Activated T-cell treated with anti-CD3 and anti-CD28 coated beads, Interleukin-2, amount 50 U/mL, for 48 hours (primary cell): ENCODE measurements around the gene FRMPD2.
"Not testable (repeated sequence)": the region's sequence is repeated elsewhere in the genome, so short reads cannot be mapped to it uniquely, and the experiment has no call there.

Source experiments
- DNase-seq, 2 experiments: peaks; one replicate each; pipeline ENCODE4 v3.0.0-alpha.2; 2020

Gene FRMPD2

DNA sequence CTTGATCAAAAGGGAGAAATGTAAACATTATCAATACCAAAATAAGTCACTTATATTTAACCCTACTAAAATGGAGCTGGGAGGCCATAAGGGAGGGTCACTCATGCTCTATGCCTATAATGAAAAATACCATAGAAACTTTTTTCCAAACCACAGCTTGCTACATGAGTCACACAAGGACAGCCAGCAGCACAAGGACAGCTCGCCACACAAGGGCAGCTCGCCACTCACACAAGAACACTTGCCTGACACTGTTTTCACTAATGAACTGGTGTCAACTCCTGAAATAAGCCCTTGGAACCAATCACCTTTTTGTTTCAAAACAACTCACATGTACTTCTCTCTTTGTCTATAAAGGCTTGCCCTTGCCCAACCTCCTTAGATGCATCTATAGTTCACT, 43.3 kb downstream of the FRMPD2 start:
- DNase-seq = no peak

DNA sequence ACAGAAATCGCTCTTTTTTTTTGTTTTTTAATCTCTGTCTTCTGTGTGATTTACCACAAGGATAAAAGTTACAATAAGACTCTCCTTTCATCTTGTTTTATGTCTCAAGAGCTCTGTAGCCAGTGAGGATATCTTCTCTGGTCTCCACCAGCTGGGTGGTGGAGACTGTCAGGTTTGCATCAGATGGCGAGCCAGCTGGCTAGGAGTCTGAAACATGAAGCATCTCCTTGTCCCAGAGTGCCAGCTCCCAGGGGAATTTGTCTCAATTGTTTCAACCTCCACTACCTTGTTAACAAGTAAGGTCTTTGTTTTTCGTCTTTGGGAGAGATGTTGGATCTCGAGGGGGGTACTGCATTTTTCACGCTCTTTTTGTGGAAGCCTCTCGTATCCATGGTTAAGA, 47.3 kb downstream of the FRMPD2 start:
- DNase-seq = no peak

DNA sequence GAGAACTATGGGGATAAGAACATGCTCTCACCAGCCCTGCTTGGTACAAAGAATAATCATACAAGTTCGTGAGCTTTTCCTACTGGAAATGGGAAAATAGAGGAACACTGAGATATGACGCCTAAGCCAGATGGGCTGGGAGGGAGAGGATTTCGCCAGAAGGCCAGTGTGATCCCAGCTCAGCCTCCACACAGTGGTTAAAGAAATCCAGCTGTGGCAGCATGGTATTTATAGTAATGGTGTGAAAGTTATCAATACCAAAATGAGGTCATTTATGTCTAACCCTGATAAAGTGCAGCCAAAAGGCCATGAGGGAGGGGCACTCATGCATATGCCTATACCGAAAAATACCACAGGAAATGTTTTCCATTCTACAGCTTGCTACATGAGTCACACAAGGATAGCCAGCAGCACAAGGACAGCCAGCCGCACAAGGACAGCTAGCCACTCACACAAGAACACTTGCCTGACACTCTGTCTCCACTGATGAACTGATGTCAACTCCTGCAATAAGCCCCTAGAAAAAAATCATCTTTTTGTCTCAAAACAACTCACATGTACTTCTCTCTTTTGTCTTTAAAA, 49.4 kb downstream of the FRMPD2 start:
- DNase-seq = peak in 1 of 2 experiments; percentile 7

DNA sequence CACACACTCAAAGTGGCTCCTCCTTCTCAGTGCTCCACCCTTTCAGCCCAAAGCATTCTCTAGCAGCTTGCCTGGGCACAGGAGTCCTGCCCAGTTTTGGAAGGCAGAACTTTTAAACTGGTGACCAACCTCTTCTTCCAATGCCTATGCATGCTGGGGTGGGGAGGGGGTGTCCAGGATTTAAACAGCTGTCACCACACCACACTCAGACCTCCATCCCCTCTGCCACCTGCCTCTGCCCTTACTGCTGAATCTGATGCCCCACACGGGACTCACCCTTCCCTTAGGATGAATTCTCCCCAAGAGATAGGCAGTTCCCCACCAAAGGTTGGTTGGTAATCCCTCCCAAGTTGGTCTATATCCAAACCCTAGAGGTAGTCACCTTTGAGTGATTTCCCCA, 50.2 kb downstream of the FRMPD2 start:
- no peak for DNase-seq

DNA sequence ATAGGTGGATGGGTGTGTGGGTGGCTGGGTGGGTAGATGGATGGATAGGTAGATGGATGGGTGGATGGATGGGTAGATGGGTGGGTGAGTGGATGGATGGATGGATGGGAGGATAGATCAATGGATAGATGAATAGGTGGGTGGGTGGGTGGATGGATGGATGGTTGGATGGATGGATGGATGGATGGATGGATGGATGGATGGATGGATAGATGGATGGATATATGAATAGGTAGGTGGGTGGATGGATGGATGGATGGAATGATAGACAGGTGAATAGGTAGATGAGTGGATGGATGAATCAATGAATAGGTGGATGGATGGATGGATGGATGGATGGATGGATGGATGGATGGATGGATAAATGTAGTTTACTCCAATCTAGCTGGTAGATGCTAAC, 52.7 kb downstream of the FRMPD2 start:
- DNase-seq = no peak

DNA sequence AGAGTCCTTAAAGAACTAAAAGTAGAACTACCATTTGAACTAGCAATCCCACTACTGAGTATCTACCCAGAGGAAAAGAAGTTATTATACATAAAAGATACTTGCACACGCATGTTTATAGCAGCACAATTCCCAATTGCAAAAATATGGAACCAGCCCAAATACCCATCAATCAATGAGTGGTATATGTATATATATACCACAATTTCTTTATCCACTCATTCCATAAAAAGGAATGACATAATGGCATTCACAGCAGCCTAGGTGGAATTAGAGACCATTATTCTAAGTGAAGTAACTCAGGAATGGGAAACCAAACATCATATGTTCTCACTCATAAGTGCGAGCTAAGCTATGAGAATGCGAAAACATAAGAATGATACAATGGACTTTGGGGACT, 53.5 kb downstream of the FRMPD2 start:
- not testable (repeated sequence) for DNase-seq

DNA sequence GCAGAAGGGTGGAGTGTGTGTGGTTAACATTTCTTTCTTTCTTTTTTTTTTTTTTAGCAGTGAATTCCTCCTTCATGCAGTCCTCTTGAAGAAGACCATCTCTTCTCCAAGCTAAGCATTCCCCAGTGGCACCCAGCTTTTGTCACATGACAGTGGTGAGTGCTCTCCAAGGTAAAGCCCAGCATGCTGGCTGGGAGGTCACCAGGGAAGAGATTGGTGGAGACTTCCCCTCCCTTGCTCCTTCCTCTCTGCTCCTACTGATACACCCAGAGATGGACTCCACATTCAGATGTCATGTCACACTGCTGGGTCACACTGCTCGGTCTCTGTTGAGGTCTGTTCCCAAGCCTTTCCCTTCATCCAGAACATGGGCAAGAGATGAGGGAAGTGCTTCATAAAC, 55.3 kb downstream of the FRMPD2 start:
- DNase-seq = peak in 1 of 2 experiments; percentile 4

DNA sequence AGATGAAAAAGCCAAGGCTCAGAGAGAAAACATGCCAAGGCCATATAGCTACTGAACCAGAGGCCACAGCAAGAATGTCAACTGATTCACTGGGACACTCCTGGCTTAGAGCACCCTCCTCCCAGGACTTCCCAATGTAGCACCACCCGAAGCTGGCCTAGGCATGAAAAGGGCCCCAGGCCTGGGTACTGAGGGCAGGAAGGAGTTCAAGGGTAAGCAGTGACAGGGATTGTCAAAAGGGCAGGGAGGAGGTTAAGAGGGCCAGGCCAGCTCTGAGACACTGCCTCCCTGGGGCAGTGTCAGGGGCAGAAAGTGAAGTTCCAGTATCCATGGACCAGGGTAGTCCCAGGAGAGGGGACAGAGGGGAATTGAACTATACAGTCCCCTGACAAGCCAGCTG, 57.8 kb downstream of the FRMPD2 start:
- DNase-seq = no peak

DNA sequence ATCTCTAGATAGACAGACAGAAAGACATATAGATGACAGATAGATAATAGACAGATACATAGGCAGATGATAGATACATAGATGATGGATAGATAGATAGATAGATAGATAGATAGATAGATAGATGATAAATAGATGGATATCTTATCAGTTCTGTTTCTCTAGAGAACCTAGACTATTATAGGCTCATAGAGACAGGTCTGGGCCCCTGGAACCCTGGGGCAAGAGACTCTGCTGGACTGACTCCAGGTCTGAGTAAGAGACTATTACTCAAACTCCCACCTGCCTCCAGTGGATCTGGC, 58.3 kb downstream of the FRMPD2 start:
- no peak for DNase-seq

DNA sequence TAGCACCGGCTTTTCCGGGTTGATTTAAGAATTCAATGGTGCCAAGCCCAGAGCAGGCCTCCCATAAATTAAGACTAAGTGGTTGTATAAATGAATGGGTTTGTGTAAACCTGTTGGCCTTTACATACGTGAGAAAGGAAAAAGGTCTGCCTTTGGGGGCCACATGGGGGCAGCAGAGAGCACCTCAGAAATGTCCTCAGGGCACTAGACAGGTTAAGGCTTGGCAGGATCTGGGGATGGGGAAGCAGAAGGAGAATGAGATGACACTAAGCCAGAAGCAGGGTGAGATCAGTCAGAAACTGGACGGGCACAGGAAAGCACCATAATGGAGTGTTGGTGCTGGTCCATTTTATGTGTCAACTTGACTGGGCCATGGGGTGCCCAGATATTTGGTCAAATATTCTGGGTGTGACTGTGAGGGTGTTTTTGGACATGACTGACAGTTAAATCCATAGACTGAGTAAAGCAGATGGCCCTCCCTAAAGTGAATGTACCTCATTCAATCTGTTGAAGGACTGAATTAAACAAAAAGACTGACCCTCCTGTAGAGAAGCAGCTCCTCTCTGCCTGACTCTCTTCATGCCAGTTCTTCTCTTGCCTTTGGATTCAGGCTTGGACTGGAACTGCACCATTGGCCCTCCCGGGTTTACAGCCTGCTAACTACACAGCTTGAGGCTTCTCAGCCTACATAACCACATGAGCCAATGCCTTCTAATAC, 58.9 kb downstream of the FRMPD2 start:
- peak; percentile 64 to 70 for DNase-seq

DNA sequence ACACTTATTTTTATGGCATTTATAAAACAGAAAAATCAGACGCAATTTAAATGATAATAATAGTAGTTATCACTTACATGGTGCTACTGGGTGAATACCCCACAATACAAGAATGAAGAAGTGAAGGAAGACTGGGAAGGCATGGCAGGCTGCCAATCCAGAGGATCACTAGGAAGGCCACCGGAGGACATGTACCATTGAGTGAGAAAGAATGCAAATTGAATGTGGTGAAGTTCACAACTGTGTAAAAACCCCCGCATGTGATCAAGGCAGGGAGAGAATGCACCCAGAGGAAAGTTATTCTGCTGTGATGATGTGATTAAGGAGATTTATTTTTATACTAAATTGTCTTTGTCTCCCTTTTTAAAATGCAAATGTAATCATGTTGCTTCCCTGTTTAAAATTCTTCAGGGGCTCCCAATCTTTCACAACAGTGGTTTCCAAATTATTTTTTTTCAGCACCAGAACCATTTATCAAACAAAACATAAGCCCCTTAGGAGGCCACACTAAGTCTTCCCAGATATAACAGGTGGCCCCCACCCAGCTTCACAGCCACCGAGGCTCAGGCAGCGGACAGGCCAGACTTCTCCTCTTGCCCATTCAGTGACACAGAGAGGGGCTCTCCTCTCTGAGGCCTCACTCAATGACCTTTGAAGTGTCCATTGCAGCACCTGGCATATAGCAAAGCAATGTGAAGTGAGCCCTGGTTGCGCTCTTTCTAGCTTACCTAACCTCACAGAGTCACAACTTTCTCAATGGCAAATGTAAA, 59.6 kb downstream of the FRMPD2 start:
- DNase-seq = no peak

DNA sequence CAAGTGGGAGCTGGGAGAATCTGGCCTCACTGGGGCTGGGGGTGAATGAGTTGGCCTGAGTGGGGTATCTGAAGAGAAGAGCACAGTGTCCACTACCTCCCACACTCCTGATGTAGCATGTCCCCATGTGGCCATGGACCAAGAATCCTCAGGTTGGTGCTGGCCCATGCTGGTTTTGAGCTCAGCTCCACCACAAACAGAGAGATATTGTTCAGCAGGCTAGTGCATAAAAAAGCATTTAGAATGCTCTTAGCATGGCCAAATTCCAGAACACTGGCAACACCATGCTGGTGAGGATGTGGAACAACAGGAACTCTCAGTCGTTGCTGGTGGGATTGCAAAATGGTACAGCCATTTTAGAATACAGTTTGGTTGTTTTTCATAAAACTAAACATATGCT, 61.4 kb downstream of the FRMPD2 start:
- DNase-seq = no peak

DNA sequence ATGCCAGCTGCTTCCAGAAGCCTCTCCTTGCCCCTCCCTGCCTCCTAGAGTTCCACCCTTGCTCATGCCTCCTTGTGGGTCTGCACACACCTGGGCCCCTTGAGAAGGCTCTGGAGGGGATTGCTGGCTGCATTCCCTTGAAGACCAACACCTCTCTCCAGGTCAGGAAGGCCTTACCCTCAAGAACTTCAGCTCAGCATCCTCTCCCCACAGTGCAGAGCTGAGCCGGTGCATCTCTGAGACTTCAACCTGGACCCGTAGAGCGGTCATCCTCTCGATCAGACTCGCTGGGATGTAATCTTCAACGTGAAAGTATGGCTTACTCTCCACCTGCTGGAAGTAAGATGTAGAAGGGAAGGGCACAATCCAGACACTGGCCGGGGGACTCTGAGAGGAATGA, 62.7 kb downstream of the FRMPD2 start:
- no peak for DNase-seq

DNA sequence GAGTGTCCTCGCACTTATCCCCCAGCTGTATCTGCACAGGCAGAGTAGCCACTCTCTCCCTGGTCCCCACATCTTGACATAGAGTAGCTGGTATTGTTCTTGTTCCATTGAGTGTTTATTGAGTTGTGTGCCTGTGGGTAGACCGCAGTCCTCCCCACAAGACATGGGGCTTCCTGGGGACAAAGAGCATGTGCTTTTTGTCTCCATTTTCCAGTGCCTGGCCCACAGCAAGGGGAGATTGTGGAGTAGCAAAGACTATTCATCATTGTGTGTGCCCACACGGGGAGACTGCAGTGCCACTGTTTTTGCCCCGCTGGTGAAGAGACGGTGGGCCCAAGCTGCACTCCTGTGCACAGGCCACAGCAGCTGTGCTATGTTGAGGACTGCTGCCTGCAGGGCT, 63.5 kb downstream of the FRMPD2 start:
- no peak for DNase-seq

DNA sequence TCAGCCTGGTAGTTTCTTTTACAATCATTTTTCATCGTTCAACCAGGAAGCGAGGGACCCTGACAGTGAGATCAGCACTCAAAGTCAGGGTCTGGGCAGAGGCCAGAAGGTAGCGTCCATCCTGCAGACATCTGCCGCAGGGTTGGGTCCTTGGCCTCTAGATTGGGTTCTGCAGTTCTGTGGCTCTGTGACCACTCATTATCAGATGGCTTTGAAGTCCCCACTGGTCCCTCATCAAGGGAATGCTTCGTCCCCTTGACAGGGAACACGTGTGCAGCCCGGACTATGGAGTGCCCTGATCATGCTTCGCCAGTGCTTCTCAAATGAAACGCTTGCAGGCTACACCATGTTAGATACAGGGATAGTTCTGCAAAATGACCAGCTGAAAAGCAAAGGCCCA, 64.1 kb downstream of the FRMPD2 start:
- no peak for DNase-seq

DNA sequence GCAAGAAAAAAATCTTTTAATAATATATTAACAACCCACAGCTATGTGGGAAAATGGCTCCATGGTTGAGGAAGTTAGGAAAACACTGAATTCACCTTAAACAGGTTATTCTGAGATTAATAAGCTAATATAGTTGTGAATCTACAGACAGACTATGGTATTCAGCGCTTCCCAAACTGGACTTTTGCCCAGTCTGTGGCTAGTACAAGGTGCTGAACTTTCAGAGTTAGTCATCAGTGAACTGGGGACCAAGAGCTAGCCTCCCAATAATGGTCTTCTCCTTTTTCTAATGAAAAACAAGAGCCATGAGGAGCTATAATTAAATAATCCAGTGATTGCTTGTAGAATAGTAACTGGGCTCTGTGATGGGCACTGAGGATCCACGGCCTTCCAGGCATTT, 65.3 kb downstream of the FRMPD2 start:
- DNase-seq = no peak

DNA sequence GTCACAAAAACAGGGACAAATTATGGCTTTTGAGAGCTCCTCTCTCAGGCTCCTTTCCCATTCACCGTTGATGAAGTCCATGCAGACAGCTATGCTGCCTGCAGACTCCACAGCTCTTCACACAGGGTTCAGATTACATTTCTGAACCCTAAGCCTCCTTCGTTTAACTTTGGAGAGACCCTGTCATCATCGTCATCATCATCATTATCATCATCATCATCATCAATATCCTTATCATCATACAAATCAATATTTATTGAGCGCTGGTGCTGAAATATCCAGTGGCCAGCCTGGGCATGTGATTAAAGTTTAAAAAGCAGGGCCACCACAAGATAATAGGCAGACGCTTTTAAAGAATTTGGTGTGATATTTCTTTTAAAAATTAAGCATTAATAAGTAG, 66.6 kb downstream of the FRMPD2 start:
- no peak for DNase-seq

DNA sequence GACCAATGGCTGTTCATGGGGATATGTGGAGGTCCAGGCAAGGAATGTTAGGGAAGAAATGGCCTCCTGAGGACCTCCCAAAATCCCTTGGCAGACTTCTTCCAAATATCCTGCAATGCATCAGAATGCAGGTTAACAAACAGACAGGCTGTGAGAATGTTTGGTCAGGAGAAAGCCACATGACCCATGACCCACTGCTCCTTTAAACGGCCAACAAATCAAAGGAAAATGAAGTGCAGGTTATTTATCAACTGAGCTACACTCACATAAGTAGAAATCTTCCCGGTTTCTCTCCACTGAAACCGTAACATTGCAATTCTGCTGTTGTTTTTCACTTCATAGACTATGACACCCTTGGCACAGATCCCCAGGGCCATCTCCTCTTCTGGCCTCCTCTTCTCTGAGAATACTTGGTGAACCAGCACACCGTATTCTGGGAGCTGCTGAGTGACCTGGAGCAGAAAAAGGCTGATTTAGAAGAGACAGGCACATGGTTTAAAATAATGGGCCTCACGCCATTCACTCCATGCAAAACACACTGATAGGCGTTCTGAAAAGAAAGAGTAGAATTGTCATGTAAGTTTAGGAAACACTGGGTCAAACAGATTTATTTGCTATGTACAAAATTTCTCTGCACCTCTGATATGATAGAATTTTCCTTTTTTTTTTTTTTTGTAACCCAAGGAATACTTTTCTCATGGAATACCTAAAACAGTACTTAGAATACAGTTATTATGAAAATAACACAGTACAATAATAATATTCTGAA, 67.8 kb downstream of the FRMPD2 start:
- DNase-seq = no peak

DNA sequence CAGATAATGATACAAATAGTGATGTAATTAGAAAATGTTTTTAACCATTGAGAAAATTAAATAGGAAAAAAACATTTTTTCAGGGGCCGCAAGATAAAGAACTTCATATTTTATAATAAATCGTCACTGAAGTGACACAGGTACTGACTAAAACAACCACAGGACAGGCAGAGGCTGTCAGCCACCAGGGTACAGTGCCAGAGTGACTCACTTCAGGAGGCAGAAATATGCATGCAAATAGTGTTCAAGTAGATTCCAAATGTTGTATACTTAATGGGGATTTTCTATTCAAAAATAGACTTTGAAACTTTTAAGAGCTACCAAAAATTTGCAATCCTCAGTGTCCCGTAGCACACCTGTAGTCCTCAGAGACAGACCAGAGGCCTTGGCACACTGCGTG, 68.6 kb downstream of the FRMPD2 start:
- no peak for DNase-seq

DNA sequence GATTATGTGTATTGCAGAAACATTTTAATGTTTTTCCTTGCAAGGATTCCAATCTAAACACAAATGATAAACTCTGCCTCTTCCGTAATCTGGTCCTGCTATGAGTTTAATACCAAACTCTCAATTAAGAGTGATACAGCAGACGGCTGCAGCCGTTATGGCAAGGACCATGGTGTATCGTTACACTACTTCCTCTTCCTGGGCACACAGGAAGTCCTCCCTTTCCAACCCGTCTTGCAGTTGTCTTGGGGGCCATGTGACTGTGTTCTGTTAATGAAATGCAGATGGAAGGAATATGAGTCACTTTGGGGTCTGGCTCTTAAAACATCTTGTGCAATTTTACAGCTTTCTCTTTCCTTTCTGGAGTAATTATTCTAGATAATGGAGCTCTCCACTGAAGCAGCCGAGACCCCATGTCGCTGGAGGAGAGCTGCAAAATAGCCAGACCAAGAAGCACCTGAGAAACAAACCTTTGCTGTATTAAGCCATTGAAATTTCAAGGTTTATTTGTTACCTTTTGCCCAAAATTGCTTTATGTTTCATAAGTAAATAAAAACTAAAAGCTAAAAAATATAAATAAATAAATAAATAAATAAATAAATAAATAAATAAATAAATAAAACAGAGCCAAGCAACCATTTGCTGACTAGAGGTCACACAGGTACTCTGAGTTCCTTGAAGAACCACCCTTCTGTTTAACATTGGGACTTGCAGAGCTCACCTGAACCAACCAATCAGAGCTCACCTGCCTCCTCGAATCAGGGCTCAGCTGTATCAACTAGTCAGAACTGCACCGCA, 74.7 kb downstream of the FRMPD2 start:
- no peak for DNase-seq

DNA sequence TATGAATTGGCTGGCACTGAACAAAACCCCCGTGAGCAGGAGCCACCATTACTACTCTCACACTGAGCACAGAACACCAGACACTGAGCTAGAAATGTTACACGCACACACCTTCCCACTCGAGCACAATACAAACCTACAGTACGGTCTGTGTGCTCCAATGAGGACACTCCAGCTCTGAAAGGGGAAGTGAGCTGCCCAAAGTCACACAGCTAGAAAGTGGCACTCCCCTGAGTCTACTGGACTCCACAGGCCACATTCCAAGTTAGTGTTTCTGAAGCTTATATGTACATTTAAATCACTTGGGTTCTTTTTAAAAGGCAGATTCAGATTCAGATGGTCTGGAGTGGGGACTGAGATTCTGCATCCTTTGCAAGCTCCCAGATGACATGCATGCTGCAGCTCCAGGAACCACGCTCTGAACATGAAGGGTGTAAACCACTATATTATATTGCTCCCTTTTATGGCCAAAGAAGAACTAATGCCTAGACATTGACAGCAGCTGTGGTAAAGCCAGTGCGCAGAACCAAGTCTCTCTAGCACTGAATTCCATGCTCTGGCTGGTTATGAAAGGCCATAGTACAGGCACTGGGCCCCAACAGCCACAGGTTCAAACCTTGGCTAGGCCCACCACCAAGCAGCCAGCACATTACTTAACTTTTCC, 77.1 kb downstream of the FRMPD2 start:
- DNase-seq = no peak

DNA sequence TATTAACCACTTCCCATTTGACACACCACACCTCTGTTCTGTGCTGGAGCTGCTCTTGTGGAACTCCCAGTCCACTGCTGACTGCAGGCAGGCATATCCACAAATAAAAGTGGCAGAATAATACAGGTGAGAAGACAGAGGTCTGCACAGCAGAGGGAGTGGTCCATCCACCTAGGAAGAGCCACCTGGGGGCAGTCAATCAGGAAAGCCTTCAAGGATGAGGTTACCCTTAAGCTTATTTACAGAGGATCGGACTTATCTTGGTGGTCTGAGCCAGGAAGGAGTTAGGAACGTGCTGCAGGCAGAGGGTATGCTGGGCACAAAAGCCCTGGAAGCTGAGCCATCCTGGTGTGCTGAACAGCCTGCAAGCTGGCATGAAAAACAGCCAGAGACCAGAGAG, 78.7 kb downstream of the FRMPD2 start:
- no peak for DNase-seq
